K562 (cell line): Measurements from ENCODE around the gene TECPR2. TPM values are rescaled to one million over a fixed set of nuclear protein-coding genes. Genes with fewer than 3 reads are reported as not detected.

Source experiments
- ATAC-seq: fragments of 200-7000 bp; cut with Tn5 transposase; 3 replicates; pipeline ENCODE4 v1.9.1; 2020; ENCODE audit warnings: moderate library complexity
- BruUV-seq: library from RNA; stranded (reverse); fragments of 400-500 nt; replicated peaks from 2 replicates; lab custom pipeline; 2021; lab: Mats Ljungman, UMichigan
- CTCF ChIA-PET: fragments of 300-600 bp; formaldehyde crosslinking; extraction: SDS; loops from one replicate; lab custom pipeline; 2021; ENCODE audit warnings: low intra/inter-chr PET ratio; lab: Yijun Ruan, JAX
- POLR2A ChIA-PET: fragments of 300-600, 350-650 bp; sonication (Branson Sonifier 250); formaldehyde crosslinking; extraction: SDS; loops from one replicate; lab custom pipeline; 2021; ENCODE audit warnings: antibody characterized with exemption, inconsistent platforms; lab: Yijun Ruan, JAX
- DNase-seq, 4 experiments: peaks; one replicate each; pipeline versions ENCODE4 v3.0.0 to v3.0.0-alpha.2; 2011 to 2018; ENCODE audit warnings: low spot score in 3 of 4, mixed read lengths in 3 of 4; ENCODE audit errors: extremely low read depth in 1 of 4
- FAIRE-seq: peaks from 2 replicates; lab custom pipeline; 2011; peaks lifted over from hg19 to GRCh38; lab: Jason Lieb, UNC
- H2AFZ ChIP-seq: 2 replicates; pipeline ENCODE4 v1.6.0; 2011; ENCODE audit warnings: low read depth, low read length, control low read depth, inconsistent platforms
- H3K27ac ChIP-seq: fragments of 200-600 bp; 3 replicates; pipeline ENCODE4 v1.8.0; 2011; ENCODE audit warnings: low read depth, mild to moderate bottlenecking, control low read depth, inconsistent platforms, low read length, moderate library complexity, mixed read lengths; ENCODE audit errors: extremely low read depth
- H3K27me3 ChIP-seq, 2 experiments: fragments of 300-600 bp in 1 of 2; 2 replicates in 1 of 2; 3 replicates in 1 of 2; pipeline versions ENCODE4 v1.6.0 to v1.8.0; 2011; ENCODE audit warnings: inconsistent platforms in 2 of 2, low read length in 2 of 2, mild to moderate bottlenecking in 1 of 2, mixed read lengths in 1 of 2, moderate library complexity in 1 of 2; ENCODE audit not compliant: control insufficient read depth in 2 of 2, insufficient read depth in 2 of 2
- H3K36me3 ChIP-seq: fragments of 300-600 bp; 3 replicates; pipeline ENCODE4 v1.8.0; 2011; ENCODE audit warnings: mild to moderate bottlenecking, low read length, inconsistent platforms; ENCODE audit not compliant: control insufficient read depth, insufficient read depth
- H3K4me1 ChIP-seq, 2 experiments: fragments of 200-600 bp in 1 of 2; replicated peaks in 1 of 2; 2 replicates in 1 of 2; 3 replicates in 1 of 2; pipeline versions ENCODE4 v1.5.1 to v1.8.0; 2011; ENCODE audit warnings: inconsistent platforms in 2 of 2, low read length in 2 of 2, mild to moderate bottlenecking in 1 of 2, mixed read lengths in 1 of 2, moderate library complexity in 1 of 2; ENCODE audit not compliant: control insufficient read depth in 2 of 2, insufficient read depth in 2 of 2
- H3K4me2 ChIP-seq: 2 replicates; pipeline ENCODE4 v1.6.1; 2011; ENCODE audit warnings: low read length, control low read depth, inconsistent platforms, mixed read lengths; ENCODE audit not compliant: insufficient read depth
- H3K4me3 ChIP-seq: fragments of 200-600 bp; sonication (generic), shearing (Covaris generic); 2 replicates; pipeline ENCODE4 v1.5.1; 2016; ENCODE audit warnings: control low read depth, inconsistent platforms
- H3K79me2 ChIP-seq: fragments of 200-600 bp; 3 replicates; pipeline ENCODE4 v1.8.0; 2011; ENCODE audit warnings: low read length, inconsistent platforms; ENCODE audit not compliant: control insufficient read depth, insufficient read depth
- H3K9ac ChIP-seq, 2 experiments: 2 replicates each; pipeline versions ENCODE4 v1.6.0 to v1.6.1; 2011; ENCODE audit warnings: low read depth in 2 of 2, low read length in 2 of 2, control low read depth in 1 of 2, inconsistent platforms in 1 of 2, mild to moderate bottlenecking in 1 of 2, mixed read lengths in 1 of 2; ENCODE audit not compliant: insufficient read depth in 1 of 2
- H3K9me1 ChIP-seq: one replicate; pipeline ENCODE4 v1.6.0; 2011; ENCODE audit warnings: inconsistent platforms, mild to moderate bottlenecking, low read length, moderate library complexity; ENCODE audit not compliant: control insufficient read depth, insufficient read depth
- H3K9me3 ChIP-seq: replicated peaks from 2 replicates; pipeline ENCODE4 v1.5.1; 2011; ENCODE audit warnings: low read depth, low read length, inconsistent platforms; ENCODE audit not compliant: control insufficient read depth, insufficient read depth
- H4K20me1 ChIP-seq: replicated peaks from 2 replicates; pipeline ENCODE4 v1.6.1; 2011; ENCODE audit warnings: low read length, inconsistent platforms, mixed read lengths; ENCODE audit not compliant: control insufficient read depth, insufficient read depth
- POLR2G ChIP-seq: fragments of 200-400 bp; formaldehyde crosslinking; IDR thresholded peaks from 2 replicates; pipeline ENCODE4 v1.6.1; 2017; ENCODE audit warnings: low read depth, mild to moderate bottlenecking, antibody characterized with exemption, low read length, moderate library complexity
- PRDM10 ChIP-seq: fragments of 450-650 bp; IDR thresholded peaks from 2 replicates; pipeline ENCODE4 v1.6.1; 2018; ENCODE audit not compliant: partially characterized antibody
- WGBS: fragments of 100-300 bp; shearing (Covaris generic); methylation state at CpG from one replicate; pipeline ENCODE4 v1.1.6; 2016; ENCODE audit warnings: low coverage, mixed read lengths; ENCODE audit not compliant: insufficient coverage; ENCODE audit errors: missing lambda C conversion rate; 5-methylcytosine and 5-hydroxymethylcytosine counted together
- in situ Hi-C: fragments of 300-500 bp; cut with MboI; formaldehyde crosslinking; loops from 4 replicates; pipeline ENCODE4 v1.15.0; 2018; ENCODE audit warnings: inconsistent platforms, mixed read lengths
- intact Hi-C: fragments of 100-400 bp; cut with micrococcal nuclease; formaldehyde crosslinking; loops from 2 replicates; pipeline ENCODE4 v1.14.2; 2022
- polyA plus RNA-seq, 8 experiments: library from polyadenylated mRNA; depleted of rRNA in 4 of 8; stranded (reverse) in 5 of 8; unstranded in 3 of 8; fragments of >200 nt; fragmentation: Nextera tagmentation in 2 of 8; fragmentation: Illumina TruSeq in 1 of 8; extraction: Ambion mirVana in 2 of 8; extraction: Trizol in 1 of 8; gene quantifications; 2 replicates each; pipeline versions ENCODE4 v1.2.1 to v1.2.3, GENCODE V29; 2011 to 2014; ENCODE audit warnings: inconsistent platforms in 1 of 8, missing spikeins in 1 of 8
- total RNA-seq, 7 experiments: library from RNA; depleted of rRNA in 6 of 7; stranded (reverse); fragments of >200 nt in 6 of 7; fragmentation: Illumina TruSeq in 2 of 7; extraction: Trizol in 2 of 7; gene quantifications; 2 replicates each; pipeline versions ENCODE4 v1.2.1 to v1.2.3, GENCODE V29; 2011 to 2021; ENCODE audit warnings: low replicate concordance in 1 of 7

The TECPR2 gene
- total and polyA plus RNA-seq, 9 of the 15 experiments (the other 6 are each of a cell fraction or from before 2014, with no cell fraction given): 0.04 to 3.0 (median 0.83) TPM

GRCh38 chr14:102341566-102341965 lies 21.2 kb upstream of the TECPR2 start:
- no peaks in the 10 kb centered on the region for H3K27me3 ChIP-seq
- no TSS peak for BruUV-seq
- FAIRE-seq (no peak), ATAC-seq (no peak; the same call in 2 of the 3 replicates), DNase-seq (no peak)
- H4K20me1 ChIP-seq: no peaks in the 10 kb centered on the region
- no peak overlapping the region for H2AFZ ChIP-seq
- H3K79me2 ChIP-seq: no peaks in the 10 kb centered on the region
- CTCF ChIA-PET: no interaction called here
- no peak overlapping the region for H3K4me3 ChIP-seq
- 84% methylated on average over 7 of the region's 8 CpGs for WGBS
- no peak overlapping the region for H3K9ac ChIP-seq
- no peak overlapping the region for H3K4me2 ChIP-seq
- POLR2A ChIA-PET: no interaction called here
- H3K4me1 ChIP-seq: no peaks in the 10 kb centered on the region; a peak in 1 of 5 replicates
- no peaks in the 10 kb centered on the region for H3K9me3 ChIP-seq
- intact Hi-C loops (no loop called here), in situ Hi-C loops (no loop called here)
- peaks cover 23% of the 10 kb centered on the region; the same call in 2 of the 3 replicates for H3K36me3 ChIP-seq
- no peaks in the 10 kb centered on the region for H3K9me1 ChIP-seq
- H3K27ac ChIP-seq: no peak overlapping the region
- TF ChIP-seq PRDM10: no peak
- TF ChIP-seq POLR2G: peak; percentile 37; the same call in 1 of the 2 replicates
